Activated T-helper 1 cell treated with anti-CD3 and anti-CD28 coated beads, Interleukin-12 subunit alpha, Interleukin-12 subunit beta, Interleukin-2, Interleukin-4 antibody, amounts not matched to agents 30 ng/mL and 10 ng/mL and 1 ng/mL, durations not matched to agents 14 hours and 24 hours and 36 hours (primary cell): ENCODE data around the gene SMIM15. TPM values are rescaled to one million over a fixed set of nuclear protein-coding genes. Genes with fewer than 3 reads are reported as not detected.

Experiments used
- total RNA-seq: library from RNA; stranded (reverse); gene quantifications from 2 replicates; pipeline ENCODE4 v1.2.3, GENCODE V29; 2022

Gene SMIM15
- total RNA-seq, 1 donor from 2014 or later: 86.7 TPM

Other genes starting within 250 kb of the SMIM15 start
- 9.8 and 10.7 TPM in 2 replicates for gene ERCC8, start 217.4 kb downstream of the SMIM15 start, total RNA-seq
- 32.9 and 33.8 TPM in 2 replicates for gene NDUFAF2, start 217.3 kb downstream of the SMIM15 start, total RNA-seq
- gene ZSWIM6, start 169.8 kb upstream of the SMIM15 start, total RNA-seq: 9.6 TPM in 2 replicates